Inferior parietal cortex (tissue), 1 donor: Measurements from ENCODE around the gene GH1.
"Not testable (repeated sequence)": the region's sequence is repeated elsewhere in the genome, so short reads cannot be mapped to it uniquely, and the experiment has no call there.

Source experiments
- DNase-seq: peaks from one replicate; pipeline ENCODE4 v3.0.0-alpha.2; 2016; ENCODE audit errors: extremely low spot score

Gene GH1

GRCh38 chr17:63926164-63926563, 7.5 kb upstream of the GH1 start:
- DNase-seq = no peak

GRCh38 chr17:63925615-63926014, 7.0 kb upstream of the GH1 start:
- DNase-seq = no peak

GRCh38 chr17:63922402-63922801, 3.8 kb upstream of the GH1 start:
- not testable (repeated sequence) for DNase-seq

GRCh38 chr17:63920779-63921178, 2.1 kb upstream of the GH1 start:
- not testable (repeated sequence) for DNase-seq

GRCh38 chr17:63920050-63920449, 1.4 kb upstream of the GH1 start:
- not testable (repeated sequence) for DNase-seq

GRCh38 chr17:63919311-63919723, 678 bp upstream of the GH1 start:
- peak; percentile 57 for DNase-seq

- no peak for DNase-seq
These were observed 334 bp downstream of the GH1 start for GRCh38 chr17:63918305-63918704.

- DNase-seq = no peak
These were observed 993 bp downstream of the GH1 start for GRCh38 chr17:63917646-63918045.

GRCh38 chr17:63917206-63917605, 1.4 kb downstream of the GH1 start:
- not testable (repeated sequence) for DNase-seq

- no peak for DNase-seq
These were observed 2.0 kb downstream of the GH1 start for GRCh38 chr17:63916566-63917185.

- not testable (repeated sequence) for DNase-seq
These were observed 2.9 kb downstream of the GH1 start for GRCh38 chr17:63915753-63916152.

GRCh38 chr17:63914471-63914870, 4.2 kb downstream of the GH1 start:
- no peak for DNase-seq

- DNase-seq = peak; percentile 17
These were observed 7.0 kb downstream of the GH1 start for GRCh38 chr17:63911657-63912100.

GRCh38 chr17:63911041-63911635, 7.5 kb downstream of the GH1 start, which contains the start of gene CSHL1:
Gene CSHL1, minus strand, starts transcription at chr17:63911258. Its CDS starts 62 bp downstream, at chr17:63911196.
- DNase-seq = no peak

- DNase-seq = no peak
These were observed 8.5 kb downstream of the GH1 start for GRCh38 chr17:63910096-63910495.

- DNase-seq = not testable (repeated sequence)
These were observed 9.1 kb downstream of the GH1 start for GRCh38 chr17:63909586-63909985.

GRCh38 chr17:63907161-63907778, 11.4 kb downstream of the GH1 start:
- not testable (repeated sequence) for DNase-seq

GRCh38 chr17:63904796-63905195, 13.8 kb downstream of the GH1 start:
- DNase-seq = not testable (repeated sequence)

- not testable (repeated sequence) for DNase-seq
These were observed 14.8 kb downstream of the GH1 start for GRCh38 chr17:63903787-63904201.

- DNase-seq = not testable (repeated sequence)
These were observed 16.7 kb downstream of the GH1 start for GRCh38 chr17:63901971-63902370.

- DNase-seq = not testable (repeated sequence)
These were observed 19.5 kb downstream of the GH1 start for GRCh38 chr17:63898899-63899798.
